Measurements from ENCODE around the gene PMEPA1.

The PMEPA1 gene, protein sequence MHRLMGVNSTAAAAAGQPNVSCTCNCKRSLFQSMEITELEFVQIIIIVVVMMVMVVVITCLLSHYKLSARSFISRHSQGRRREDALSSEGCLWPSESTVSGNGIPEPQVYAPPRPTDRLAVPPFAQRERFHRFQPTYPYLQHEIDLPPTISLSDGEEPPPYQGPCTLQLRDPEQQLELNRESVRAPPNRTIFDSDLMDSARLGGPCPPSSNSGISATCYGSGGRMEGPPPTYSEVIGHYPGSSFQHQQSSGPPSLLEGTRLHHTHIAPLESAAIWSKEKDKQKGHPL

DNA sequence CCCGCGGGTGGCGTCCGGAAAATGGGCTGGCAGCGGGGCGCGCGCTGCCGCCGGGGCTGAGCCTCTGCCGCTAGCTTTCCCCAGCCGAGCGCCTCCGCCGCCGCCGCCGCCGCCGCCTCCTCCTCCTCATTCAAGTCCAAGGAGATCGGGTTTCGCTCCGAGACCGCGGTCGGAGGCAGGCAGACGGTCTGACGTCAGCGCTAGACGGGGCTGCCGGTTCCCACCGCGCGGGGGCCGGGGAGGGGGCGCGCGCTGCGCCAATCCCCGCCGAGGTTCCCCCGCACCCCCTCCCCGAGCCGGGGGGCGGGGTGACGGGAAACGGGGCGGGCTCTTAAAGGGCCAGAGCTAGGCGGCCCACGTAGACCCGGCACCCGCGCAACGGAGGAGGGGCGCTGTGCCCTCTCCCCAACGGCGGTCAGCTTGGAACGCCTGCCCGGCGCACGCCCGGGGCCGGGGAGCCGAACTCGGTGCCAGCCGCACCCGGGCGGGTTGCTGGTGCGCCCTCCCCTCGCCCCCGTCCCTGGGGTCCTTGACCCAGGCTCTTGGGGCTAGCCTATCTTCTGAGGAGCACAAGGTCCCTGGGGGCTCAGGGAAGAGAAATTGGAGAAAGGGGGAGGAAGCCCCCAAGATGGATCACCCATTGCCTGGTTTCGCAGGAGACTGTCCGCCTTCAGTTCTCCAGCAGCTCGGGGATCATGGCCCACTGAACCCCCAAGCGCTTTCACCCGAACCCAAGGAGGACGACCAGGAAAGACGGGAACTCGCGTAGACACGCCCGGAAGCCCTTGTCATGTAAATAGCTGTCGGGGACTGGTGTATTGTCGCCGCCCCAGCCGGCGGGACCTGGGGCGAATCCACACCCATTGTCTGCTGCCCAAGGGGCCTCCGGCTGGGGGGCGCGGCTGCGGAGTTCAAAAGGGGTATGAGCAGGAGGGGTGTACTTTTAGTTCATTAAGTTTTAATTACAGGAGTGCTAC, at the start of gene PMEPA1:
TSS of gene PMEPA1 (minus strand) at position 193 of the 977 bp plus-strand sequence. CDS start 433 bp downstream, outside the sequence.
- DNase-seq: peak; percentile 95

- DNase-seq: no peak
Measured at GRCh38 chr20:57757767-57758166, 48.0 kb upstream of the PMEPA1 start.

- DNase-seq: no peak
Measured at GRCh38 chr20:57756921-57757320, 47.1 kb upstream of the PMEPA1 start.

GRCh38 chr20:57756213-57756612, 46.4 kb upstream of the PMEPA1 start:
- no peak for DNase-seq

DNA sequence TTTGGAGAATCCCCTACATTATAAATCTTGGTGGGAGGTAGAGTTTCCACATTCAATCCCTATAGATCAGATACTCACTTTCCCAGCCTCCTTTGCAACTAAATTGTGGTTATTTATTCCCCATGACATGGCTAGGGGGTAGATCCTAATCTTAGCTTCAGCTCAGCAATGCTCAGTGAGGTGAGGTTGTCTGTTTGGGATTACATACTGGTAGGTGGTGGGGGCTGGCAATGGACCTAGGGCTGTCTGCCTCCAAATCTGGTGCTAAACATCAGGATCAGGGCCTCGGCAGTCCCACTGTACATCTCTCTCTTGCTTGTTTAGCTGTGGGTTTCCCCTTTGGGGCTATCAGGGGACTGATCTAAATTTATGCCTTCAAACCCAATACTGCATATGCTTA, 45.8 kb upstream of the PMEPA1 start:
- no peak for DNase-seq

GRCh38 chr20:57754190-57754589, 44.4 kb upstream of the PMEPA1 start:
- DNase-seq: no peak

DNA sequence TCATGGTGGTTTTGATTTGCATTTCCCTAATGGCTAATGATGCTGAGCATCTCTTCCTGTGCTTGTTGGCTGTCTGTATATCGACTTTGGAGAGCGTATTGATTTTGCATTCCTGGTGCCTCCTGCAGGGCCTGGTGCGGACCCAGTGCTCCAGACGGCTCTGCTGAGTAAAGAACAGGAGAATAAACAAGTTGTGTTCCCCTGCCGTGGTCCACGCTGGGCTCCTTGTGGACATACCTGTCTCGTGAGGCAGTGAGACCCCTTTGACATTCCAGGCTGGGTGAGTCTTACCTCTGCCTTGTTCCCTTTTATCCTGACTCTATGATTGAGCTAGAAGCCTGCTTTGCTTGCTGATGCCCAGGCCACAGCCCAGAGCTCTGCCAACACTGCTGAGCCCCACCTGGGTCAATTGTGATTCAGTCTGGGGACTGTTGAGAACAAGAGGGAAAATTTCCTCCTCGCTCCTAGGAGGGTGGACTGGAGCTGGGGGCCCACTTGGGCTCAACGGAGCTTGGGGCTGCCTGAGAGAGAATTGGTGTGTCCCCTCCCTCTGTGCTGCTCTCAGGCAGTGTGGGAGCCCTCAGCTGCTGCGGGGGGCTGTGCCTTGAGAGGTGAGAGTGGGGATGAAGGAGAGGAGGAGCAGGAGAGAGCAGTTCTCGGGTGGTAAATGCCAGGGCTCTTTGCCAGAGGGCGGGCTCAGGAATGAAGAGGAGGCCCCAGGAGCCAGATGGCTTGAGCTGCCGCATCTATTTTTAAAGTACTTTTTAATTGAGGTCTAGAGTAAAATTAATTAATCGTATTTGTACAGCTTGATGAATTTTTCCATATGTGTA, 43.7 kb upstream of the PMEPA1 start:
- DNase-seq: no peak

DNA sequence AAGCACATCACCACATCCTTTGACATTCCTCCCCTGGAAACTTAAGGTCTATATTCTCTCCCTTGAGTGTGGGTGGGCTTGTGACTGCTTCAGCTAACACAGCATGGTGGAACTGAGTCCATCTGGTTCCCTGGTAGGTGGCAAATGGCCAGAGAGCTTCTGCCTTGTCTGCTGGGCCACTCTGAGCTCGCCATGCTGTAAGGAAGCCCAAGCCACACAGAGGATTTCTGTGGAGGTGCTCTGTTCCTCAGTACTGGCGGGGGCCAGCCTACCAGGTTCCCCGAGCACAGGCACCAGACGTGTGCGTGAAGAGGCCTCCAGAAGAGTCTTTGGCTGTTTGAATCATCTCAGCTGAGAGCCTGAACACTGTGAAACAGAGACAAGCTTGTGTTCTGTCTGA, 41.6 kb upstream of the PMEPA1 start:
- DNase-seq: no peak

GRCh38 chr20:57749869-57750268, 40.1 kb upstream of the PMEPA1 start:
- DNase-seq: no peak

DNA sequence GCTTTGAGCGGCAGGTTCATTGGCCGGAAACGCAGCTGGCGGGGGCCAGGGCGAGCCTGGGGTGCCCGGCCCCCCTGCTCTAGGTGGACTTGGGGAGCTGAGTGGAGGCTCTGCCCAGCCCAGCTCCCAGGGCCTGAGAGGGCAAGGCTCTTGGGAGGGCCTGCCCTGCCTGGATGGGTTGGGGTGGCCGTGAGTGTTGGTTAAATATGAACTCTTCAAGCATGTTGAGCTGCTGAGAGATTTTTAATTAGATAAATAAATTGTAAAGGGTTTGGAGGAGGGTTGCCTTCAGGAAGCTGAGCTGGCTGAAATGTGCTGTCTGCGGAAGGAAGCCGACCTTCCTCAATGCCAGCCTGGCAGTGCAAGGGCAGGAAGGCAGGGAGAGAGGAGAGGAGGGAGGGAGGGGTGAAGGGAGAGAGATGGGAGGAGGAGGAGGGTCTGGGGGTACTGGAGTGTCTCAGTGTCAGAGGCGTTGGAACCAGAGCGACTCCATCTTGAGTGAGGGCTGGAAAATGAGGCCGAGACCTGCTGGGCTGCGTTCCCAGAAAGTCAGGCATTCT, 39.4 kb upstream of the PMEPA1 start:
- DNase-seq: no peak

- DNase-seq: peak; percentile 30
Measured at GRCh38 chr20:57748601-57749130, 38.9 kb upstream of the PMEPA1 start.

DNA sequence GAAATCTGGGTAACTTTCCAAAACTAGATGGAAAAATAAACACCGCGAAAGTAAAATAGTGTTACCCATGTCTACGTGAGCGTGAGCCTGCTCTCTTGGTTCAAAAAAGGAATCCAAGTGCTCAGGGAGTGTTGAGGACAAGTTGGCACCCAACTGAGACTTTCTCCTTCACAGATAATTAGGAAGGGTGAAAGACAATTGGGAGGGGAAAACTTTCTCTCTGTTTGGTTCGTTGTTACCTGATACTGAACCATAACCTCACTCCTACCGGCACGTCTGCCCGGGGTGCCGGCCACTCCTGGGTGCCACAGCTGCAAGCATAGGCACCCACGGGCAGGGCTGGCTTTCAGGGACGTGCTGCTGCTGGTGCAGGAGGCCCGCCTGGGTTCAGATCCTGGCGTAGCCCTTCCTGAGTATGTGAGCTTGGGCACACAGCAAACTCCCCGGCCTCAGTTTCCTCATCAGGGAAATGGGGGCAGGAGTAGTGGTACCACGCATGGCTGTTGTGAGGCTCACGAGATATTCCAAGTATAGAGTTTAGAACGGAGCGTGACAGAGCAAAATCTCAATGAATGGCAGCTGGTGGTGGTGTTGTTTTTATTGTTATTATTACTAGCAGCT, 38.2 kb upstream of the PMEPA1 start:
- DNase-seq: no peak

DNA sequence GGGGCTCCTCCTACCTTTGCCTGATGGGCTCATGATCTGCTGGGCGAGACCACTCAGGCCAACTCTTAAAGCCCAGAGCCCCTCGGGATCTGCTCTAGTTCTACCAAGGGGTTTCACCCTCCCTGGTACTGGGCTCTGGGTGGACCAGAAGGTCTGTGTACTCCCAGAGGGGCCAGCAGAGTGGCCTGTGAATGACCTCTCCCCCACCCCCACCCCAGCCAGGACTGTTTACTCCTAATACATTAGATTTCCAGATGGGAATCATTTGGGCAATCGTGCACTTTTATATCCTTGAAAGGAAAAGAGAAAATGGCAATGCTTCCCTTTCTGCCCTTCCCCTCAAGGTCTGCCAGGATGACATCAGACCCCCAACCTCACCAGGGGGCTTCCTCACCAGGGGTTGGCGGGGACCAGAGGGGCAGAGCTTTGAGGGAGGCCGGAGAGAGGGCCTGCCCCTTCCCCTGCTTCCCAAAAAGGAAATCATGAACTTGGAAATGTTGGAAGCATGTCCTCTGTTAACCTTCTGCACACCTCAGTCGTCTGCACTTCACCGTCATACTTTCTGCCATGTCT, 37.1 kb upstream of the PMEPA1 start:
- DNase-seq: no peak

DNA sequence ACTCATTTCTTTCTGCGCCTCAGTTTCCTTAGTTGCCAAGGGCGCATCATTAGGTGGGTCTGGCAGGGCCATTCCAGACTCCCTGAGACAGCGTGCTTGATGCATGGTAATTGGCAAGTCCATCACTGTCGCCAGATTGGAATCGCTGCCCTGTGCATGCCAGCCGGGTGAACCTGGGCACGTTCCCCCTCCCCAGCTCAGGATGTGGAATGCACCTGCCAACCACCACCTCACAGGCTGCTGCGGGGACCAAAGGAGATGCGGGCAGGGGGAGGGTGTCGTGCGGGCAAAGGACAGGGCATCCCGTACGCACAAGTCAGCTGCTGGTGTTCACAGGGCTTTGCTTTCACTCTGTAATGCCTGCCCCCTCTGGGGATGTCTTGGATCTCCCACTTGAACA, 36.4 kb upstream of the PMEPA1 start:
- DNase-seq: no peak

DNA sequence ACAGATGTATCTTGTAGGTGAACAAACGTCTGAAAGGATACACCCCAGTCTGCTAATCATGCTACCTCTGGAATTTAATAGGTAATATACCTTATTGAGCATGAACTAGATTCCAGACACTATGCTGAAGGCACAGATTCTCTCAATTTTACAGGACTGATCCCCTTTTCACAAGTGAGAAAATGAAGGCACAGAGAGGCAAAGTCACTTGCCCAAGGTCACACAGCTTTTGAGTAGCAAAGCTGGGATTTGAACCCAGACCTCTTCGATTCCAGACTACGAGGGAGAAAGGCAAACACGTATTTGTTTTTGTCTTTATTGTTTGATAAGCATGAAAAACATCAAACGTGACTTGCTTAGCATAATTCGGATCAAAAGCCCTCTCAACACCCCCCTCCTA, 34.4 kb upstream of the PMEPA1 start:
- no peak for DNase-seq

DNA sequence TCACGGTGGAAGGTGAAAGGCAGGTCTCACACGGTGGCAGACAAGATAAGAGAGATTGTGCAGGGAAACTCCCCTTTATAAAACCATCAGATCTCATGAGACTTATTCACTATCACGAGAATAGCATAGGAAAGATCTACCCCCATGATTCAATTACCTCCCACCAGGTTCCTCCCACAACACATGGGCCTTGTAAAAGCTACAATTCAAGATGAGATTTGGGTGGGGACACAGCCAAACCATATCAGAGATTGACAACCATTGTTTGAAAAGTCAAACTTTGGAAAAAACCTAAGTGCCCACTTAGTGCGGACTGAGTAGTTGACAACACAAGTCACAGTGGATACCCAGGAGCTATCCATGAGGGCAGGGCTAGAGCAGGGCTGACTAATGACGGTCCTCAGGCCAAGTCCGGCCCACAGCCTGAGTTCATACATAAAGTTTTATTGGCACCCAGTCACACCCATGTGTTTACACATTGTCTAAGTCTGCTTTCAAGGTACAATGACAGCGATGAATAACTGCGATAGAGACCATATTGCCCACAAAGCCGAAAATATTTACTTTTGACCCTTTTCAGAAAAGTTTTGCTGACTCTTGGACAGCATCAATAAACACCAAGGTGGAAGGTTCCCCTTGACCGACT, 33.8 kb upstream of the PMEPA1 start:
- DNase-seq: no peak

DNA sequence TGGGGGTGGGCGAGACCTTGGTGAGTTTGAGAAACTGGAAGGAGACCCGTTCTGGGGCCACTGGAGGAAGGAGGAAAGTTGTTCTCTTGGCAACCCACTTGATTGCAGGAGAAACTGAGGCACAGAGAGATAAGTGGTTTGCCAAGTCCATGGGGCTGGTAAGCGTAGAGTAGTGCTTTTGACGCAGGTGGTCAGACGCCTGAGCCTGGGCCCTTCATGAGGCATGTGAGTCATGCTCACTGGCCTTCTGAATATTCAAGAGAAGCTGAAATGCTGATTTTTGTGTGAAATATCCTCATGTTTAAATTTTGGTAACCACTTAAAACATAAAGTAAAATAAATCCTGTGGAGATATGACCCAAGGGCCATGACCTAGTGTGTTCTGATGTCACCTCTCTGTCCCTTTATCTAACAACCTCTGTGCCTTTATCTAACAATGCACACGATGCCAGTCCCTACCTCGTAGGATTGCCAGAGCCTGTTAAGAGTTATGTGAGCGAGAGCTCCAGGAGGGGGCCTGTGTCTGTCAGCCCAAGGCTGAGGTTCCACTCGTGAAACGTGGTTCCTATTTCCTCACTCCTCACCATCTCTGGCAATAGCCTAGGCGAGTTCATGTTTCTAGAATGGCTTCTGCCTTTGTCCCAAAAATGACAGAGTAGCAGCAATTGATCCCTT, 32.8 kb upstream of the PMEPA1 start:
- no peak for DNase-seq

- no peak for DNase-seq
Measured at GRCh38 chr20:57738484-57738883, 28.7 kb upstream of the PMEPA1 start.

- no peak for DNase-seq
Measured at GRCh38 chr20:57738053-57738452, 28.2 kb upstream of the PMEPA1 start.

DNA sequence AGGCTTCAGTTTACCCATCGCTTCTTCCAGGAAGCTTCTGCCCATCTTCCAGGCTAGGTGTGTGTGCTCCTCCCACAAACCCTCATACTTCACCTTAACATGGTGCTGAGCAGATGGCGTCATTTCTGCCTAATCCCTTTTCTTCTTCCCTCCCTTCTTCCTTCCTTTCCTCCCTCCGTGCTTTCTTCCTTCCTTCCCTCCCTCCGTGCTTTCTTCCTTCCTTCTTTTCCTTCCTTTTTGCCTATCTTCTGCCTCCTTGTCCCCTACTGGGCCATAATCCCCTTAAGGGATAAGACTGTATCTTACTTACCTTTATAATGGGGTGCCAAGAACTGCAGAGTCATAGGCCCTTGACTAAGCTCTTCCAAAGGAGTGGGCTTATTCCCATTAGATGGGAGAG, 27.5 kb upstream of the PMEPA1 start:
- no peak for DNase-seq
